Fibroblast of the conjunctiva (primary cell): ENCODE measurements around the gene EPHA10.
"Not testable (repeated sequence)": the region's sequence is repeated elsewhere in the genome, so short reads cannot be mapped to it uniquely, and the experiment has no call there.

Source experiments
- DNase-seq: peaks from one replicate; pipeline ENCODE4 v3.0.0-alpha.2; 2010; ENCODE audit warnings: low read depth

The EPHA10 gene

GRCh38 chr1:37716321-37716720 is 48.6 kb downstream of the EPHA10 start:
- no peak for DNase-seq

- DNase-seq, result no peak
Observed at GRCh38 chr1:37714689-37715088, 50.2 kb downstream of the EPHA10 start.

DNA sequence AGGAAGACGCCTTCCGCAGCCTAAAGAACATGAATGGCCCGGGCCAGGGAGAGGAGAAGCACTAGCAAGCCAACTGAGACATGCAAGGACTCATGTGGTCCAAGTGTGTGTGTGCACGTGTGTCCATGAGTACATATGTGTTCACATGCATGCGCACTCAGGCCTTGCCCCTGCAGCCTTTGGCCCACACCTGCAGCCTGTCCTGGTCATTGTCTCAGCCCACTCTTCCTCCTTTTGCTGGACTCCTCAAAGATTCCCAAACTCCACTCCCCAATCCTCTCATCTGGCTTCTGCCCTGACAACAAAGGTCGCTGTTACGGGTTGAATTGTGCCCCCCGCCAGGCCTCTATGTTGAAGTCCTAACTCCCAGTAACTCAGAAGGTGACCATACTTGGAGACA is 50.7 kb downstream of the EPHA10 start:
- DNase-seq, result no peak

DNA sequence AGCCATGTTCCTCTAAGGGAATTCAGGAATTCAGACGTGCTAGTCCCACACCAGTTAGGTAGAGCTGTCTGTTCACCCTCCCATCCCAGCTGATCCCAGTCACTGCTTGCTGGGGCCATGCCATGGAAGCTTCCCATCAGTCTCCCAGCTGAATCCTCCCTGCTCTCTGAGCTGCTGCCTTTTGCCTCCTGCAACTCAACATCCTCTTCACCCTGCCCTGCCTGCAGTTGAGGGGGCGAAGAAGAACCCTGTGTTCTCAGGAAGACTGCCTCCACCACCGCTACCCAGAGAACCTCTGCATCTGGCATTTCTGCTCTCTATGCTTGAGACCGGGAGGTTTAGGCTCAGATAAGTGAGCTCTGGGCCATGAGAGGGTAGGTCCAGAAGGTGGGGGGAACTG is 56.4 kb downstream of the EPHA10 start:
- no peak for DNase-seq

GRCh38 chr1:37705399-37705798 is 59.5 kb downstream of the EPHA10 start:
- no peak for DNase-seq

DNA sequence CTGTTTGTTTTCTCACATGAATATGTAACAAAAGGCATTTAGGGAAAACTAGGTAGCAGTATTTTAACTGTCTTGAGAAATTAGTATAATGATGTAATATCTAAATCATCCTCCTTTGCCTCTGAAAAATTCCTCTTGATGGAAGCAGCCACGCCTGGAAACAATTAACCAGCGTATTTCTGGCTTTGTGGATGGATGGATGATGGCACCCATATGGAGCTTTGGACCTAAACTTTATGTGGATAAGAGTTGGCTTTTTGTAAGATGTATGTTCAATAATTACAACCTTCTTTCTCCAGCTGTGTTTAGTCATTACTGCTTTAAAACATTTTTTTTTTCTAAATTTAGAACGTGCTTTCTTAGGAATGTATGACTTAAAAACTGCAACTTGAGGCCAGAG is 60.0 kb downstream of the EPHA10 start:
- no peak for DNase-seq

DNA sequence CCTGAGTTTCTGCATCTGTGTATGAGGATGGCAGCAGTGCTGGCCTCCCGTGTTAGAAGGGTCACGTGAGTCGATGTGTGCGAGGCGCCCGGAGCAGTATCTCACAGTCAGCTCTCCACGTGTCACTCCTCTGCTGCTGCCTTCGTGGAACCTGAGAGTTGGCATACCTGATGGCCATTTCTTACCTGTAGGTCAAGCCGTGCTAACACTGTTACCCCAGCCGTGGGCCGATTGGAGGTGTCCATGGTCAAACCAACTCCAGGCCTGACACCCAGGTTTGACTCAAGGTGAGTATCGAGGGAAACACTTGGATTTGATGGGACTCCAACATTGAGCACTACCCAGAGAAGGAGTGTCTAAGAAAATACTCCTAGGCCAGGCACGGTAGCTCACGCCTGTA is 61.9 kb downstream of the EPHA10 start:
- DNase-seq, result no peak

GRCh38 chr1:37701051-37701450 is 63.9 kb downstream of the EPHA10 start:
- no peak for DNase-seq

- DNase-seq, result no peak
Observed at GRCh38 chr1:37699147-37699546, 65.8 kb downstream of the EPHA10 start.

DNA sequence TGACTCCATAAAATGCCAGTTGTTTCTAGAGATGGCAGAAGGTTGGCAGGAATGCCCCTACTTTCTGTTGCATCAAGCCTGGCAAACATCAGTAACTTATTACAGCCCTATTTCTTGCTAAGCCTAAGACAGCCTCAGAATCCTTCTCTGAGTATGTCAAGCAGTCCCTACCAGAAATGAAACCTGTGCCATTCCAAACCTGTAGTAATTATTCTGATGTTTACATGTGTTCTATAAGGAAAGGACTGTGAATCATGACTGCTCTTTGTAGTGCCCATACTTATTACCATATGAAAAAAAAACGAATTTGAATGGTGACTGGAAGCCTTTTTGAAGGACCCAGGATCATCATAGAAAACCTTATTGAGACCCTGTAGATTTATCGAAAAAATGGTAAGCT is 67.2 kb downstream of the EPHA10 start:
- DNase-seq, result no peak

DNA sequence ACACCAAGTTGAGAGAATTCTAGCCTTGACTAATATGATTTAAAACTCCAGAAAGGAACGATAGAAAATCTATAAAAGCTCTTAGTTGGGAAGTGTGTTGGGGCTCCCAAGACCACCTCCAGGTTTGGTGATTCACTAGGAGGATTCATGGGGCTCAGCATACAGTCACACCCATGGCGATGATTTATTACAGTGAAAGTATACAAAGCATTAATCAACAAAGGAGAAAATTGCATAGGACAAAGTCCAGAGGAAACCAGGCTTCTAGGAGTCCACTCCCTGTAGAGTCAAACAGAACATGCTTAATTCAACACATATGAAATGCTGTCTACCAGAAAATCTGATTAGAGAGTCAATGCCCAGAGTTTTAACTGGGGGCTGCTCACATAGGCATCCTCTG is 67.8 kb downstream of the EPHA10 start:
- DNase-seq, result no peak

- DNase-seq, result no peak
Observed at GRCh38 chr1:37692834-37693175, 72.1 kb downstream of the EPHA10 start.

GRCh38 chr1:37692078-37692833 is 72.7 kb downstream of the EPHA10 start, which contains the start of gene CDCA8:
Gene CDCA8, plus strand, starts transcription at chr1:37692516. Its CDS starts 175 bp downstream, at chr1:37692691.
- DNase-seq, result peak; percentile 95

GRCh38 chr1:37691497-37692077 is 73.3 kb downstream of the EPHA10 start:
- no peak for DNase-seq

DNA sequence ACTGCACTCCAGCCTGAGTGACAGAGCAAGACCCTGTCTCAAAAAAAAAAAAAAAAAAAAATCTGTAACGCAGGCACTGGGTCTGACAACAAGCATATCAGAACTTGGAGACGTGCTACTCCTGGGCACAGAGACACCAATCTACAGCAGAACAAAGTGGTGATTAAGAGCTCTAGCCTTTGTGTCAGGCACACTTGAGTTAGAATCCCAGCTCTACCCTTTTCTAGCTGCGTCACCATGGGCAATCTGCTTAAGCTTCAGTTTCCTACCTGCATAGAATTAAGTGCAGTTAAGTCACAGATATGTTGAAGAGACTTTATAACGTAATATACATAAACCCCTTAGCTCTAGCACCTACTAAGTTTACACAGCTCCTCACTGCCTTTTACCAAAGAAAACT is 76.0 kb downstream of the EPHA10 start:
- DNase-seq, result no peak

GRCh38 chr1:37687764-37688163 is 77.2 kb downstream of the EPHA10 start:
- not testable (repeated sequence) for DNase-seq

GRCh38 chr1:37685722-37686121 is 79.2 kb downstream of the EPHA10 start:
- DNase-seq, result no peak

- DNase-seq, result not testable (repeated sequence)
Observed at GRCh38 chr1:37684182-37684581, 80.7 kb downstream of the EPHA10 start.

GRCh38 chr1:37682334-37682987 is 82.5 kb downstream of the EPHA10 start:
- DNase-seq, result peak; percentile 55

DNA sequence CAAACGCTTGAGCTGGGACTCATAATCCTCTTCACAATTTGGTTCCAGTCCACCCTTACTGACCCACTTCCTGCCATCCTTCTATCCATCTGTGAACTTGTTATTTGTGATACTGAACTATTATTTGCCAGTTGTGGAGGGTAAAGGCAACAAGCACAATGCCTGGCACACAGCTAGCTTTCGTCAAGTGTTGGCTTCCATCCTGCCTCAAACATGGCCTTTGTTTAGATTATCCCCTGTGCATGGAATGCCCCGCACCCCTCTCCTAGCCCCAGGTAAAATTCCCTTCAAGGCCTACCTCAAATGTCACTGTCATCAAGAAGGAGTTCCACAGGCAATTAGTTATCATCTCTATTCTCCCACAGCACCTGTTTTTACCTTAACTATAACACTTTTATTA is 84.0 kb downstream of the EPHA10 start:
- no peak for DNase-seq

- no peak for DNase-seq
Observed at GRCh38 chr1:37677808-37678207, 87.1 kb downstream of the EPHA10 start.

DNA sequence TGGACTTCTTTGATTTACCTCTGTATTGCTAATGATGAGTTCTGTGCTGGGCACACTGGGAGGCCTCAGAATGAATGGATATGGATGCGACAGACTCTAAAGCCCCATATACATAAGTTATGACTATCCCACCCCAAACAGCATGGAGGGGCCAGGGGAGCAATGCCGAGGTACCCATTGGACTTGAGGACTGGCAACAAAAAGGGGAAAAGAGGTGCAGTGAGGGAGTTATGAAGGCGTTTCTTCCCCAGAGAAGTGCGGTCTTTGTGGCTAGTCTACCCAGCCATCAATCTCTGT is 87.8 kb downstream of the EPHA10 start:
- no peak for DNase-seq

- no peak for DNase-seq
Observed at GRCh38 chr1:37676281-37677142, 88.4 kb downstream of the EPHA10 start.
